ENCODE measurements around the gene IQGAP2.

DNA sequence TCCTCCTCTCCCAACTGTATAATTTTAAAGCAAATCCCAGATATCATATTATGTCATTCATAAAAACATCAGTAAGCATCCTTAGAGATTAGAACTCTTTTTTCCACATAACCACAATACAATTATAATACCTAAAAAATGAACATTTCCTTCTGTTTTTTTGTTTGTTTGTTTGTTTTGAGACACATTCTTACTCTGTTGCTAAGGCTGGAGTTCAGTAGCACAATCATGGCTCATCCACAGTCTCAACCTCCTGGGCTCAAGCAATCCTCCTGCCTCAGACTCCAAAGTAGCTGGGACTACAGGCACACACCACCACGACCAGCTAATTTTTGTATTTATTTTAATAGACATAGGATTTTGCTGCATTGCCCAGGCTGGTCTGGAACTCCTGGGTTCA lies 320.8 kb downstream of the IQGAP2 start:
- TF ChIP-seq, protein P1, sequence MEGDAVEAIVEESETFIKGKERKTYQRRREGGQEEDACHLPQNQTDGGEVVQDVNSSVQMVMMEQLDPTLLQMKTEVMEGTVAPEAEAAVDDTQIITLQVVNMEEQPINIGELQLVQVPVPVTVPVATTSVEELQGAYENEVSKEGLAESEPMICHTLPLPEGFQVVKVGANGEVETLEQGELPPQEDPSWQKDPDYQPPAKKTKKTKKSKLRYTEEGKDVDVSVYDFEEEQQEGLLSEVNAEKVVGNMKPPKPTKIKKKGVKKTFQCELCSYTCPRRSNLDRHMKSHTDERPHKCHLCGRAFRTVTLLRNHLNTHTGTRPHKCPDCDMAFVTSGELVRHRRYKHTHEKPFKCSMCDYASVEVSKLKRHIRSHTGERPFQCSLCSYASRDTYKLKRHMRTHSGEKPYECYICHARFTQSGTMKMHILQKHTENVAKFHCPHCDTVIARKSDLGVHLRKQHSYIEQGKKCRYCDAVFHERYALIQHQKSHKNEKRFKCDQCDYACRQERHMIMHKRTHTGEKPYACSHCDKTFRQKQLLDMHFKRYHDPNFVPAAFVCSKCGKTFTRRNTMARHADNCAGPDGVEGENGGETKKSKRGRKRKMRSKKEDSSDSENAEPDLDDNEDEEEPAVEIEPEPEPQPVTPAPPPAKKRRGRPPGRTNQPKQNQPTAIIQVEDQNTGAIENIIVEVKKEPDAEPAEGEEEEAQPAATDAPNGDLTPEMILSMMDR (conservative IDR thresholded peaks at IDR 0.05; ENCODE audit: low read depth, low read length): no peak
- TF ChIP-seq EZH2 (IDR thresholded peaks at IDR 0.05; ENCODE audit: low read length, unreplicated experiment) (no peak), EZH2phosphoT487 (IDR thresholded peaks at IDR 0.05; ENCODE audit: borderline replicate concordance, low read length) (no peak)

All from PC-3 (cell line).